Measurements from ENCODE around the gene SRBD1. TPM values are rescaled to one million over a fixed set of nuclear protein-coding genes. Genes with fewer than 3 reads are reported as not detected.

SRBD1 gene
- 13.7 and 14.7 TPM in 2 replicates for total RNA-seq
- 10.6 and 10.7 TPM in 2 replicates for polyA plus RNA-seq

GRCh38 chr2:45611020-45611859 lies at the start of gene SRBD1:
SRBD1 (minus strand) TSS chr2:45611267; CDS start chr2:45605441, 5,826 bp downstream.
- H3K4me3 ChIP-seq = peak within 1 kb of the TSS; percentile 97
- no peaks in the 10 kb centered on the region for H3K9me3 ChIP-seq (ENCODE audit: low read depth)
- peak within 1 kb of the TSS; percentile 97 for H3K27ac ChIP-seq
- no peaks in the 10 kb centered on the region for H3K27me3 ChIP-seq
- TF ChIP-seq, protein P1, sequence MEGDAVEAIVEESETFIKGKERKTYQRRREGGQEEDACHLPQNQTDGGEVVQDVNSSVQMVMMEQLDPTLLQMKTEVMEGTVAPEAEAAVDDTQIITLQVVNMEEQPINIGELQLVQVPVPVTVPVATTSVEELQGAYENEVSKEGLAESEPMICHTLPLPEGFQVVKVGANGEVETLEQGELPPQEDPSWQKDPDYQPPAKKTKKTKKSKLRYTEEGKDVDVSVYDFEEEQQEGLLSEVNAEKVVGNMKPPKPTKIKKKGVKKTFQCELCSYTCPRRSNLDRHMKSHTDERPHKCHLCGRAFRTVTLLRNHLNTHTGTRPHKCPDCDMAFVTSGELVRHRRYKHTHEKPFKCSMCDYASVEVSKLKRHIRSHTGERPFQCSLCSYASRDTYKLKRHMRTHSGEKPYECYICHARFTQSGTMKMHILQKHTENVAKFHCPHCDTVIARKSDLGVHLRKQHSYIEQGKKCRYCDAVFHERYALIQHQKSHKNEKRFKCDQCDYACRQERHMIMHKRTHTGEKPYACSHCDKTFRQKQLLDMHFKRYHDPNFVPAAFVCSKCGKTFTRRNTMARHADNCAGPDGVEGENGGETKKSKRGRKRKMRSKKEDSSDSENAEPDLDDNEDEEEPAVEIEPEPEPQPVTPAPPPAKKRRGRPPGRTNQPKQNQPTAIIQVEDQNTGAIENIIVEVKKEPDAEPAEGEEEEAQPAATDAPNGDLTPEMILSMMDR (IDR thresholded peaks at IDR 0.05; ENCODE audit: low read depth, low read length) = no peak
- peaks cover 12% of the 10 kb centered on the region for H3K4me1 ChIP-seq (ENCODE audit: low read depth)
- no peaks in the 10 kb centered on the region for H3K36me3 ChIP-seq
- peak; percentile 93 to 98 for DNase-seq (ENCODE audit: low read depth in 1 of 2, low spot score in 1 of 2)

DNA sequence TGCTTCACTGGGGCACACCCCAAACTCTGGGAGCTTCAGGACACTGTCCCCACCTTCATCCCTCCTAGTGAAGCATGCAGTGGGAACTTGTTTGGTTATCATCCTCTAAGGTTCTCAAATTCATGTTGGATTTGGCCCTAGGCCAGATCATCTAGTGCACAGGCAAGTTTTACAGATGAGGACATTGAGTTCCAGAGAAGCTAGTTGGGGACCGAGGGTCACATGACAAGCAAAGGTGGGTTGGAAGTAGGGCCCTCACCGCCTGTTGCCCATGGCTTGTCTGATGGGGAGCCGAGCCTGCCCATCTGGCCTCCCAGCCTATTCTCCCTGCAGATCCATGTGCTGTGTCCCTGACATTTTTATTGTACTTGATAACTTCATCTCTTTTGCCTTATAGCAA lies 43.2 kb upstream of the SRBD1 start:
- H3K4me1 ChIP-seq (ENCODE audit: low read depth) = peaks cover 4% of the 10 kb centered on the region
- H3K4me3 ChIP-seq = no peak overlapping the region
- DNase-seq (ENCODE audit: low read depth in 1 of 2, low spot score in 1 of 2) = peak in 1 of 2 donors; percentile 7
- no peaks in the 10 kb centered on the region for H3K9me3 ChIP-seq (ENCODE audit: low read depth)
- TF ChIP-seq, protein P1 (IDR thresholded peaks at IDR 0.05; ENCODE audit: low read depth, low read length) = no peak
- H3K27ac ChIP-seq = no peak overlapping the region
- peaks cover 13% of the 10 kb centered on the region for H3K27me3 ChIP-seq
- H3K36me3 ChIP-seq = no peaks in the 10 kb centered on the region

- H3K9me3 ChIP-seq (ENCODE audit: low read depth) = no peaks in the 10 kb centered on the region
- peak overlapping the region; percentile 84 for H3K4me3 ChIP-seq
- H3K4me1 ChIP-seq (ENCODE audit: low read depth) = peaks cover 4% of the 10 kb centered on the region
- H3K27ac ChIP-seq = no peak overlapping the region
- peaks cover 13% of the 10 kb centered on the region for H3K27me3 ChIP-seq
- TF ChIP-seq, protein P1 (IDR thresholded peaks at IDR 0.05; ENCODE audit: low read depth, low read length) = no peak
- H3K36me3 ChIP-seq = no peaks in the 10 kb centered on the region
- peak in 1 of 2 donors; percentile 44 for DNase-seq (ENCODE audit: low read depth in 1 of 2, low spot score in 1 of 2)
Measured at GRCh38 chr2:45653122-45653913, 42.3 kb upstream of the SRBD1 start.

DNA sequence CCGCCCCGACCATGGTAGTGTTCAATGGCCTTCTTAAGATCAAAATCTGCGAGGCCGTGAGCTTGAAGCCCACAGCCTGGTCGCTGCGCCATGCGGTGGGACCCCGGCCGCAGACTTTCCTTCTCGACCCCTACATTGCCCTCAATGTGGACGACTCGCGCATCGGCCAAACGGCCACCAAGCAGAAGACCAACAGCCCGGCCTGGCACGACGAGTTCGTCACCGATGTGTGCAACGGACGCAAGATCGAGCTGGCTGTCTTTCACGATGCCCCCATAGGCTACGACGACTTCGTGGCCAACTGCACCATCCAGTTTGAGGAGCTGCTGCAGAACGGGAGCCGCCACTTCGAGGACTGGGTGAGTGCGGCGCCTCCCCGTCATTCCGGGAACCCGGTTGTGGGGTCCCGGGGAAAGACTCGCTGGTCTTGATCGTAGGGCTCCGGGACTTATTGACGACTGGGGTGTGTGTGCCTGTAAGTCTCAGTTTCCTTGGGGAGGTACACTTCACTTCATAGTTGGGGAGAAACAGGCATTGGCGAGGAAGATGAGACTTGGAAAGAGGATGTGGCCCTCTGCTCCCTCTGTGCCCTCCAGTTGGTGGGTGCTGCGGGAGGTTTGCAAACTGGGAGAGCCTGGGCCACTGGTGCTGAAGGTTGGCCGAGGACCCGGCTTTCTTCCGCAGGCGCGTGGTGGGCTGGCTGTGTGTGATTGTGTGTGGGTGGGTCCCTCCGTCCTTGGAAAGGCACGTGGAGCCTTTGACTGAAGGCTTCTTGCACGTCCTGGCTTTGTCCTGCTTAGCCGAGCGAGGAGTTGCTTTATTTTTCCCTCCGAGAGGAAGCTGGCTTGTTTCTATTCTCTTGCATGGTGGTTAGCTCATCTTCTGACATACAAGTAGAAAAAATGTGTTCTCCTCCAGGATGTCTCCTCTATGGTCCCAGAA lies 41.3 kb upstream of the SRBD1 start:
- peak; percentile 34 to 72 for DNase-seq (ENCODE audit: low read depth in 1 of 2, low spot score in 1 of 2)
- H3K27ac ChIP-seq = no peak overlapping the region
- H3K27me3 ChIP-seq = peaks cover 13% of the 10 kb centered on the region

More for the DNA sequence above, 41.3 kb upstream of the SRBD1 start:
- Histone ChIP-seq H3K36me3 (no peaks in the 10 kb centered on the region), H3K4me3 (peak overlapping the region; percentile 84), H3K9me3 (ENCODE audit: low read depth) (no peaks in the 10 kb centered on the region), H3K4me1 (ENCODE audit: low read depth) (peaks cover 4% of the 10 kb centered on the region)
- TF ChIP-seq, protein P1 (IDR thresholded peaks at IDR 0.05; ENCODE audit: low read depth, low read length) = no peak
